Erythroblast (primary cell): Measurements from ENCODE around the gene CACNA1D.

Experiments
- GATA1 ChIP-seq: IDR thresholded peaks from 2 replicates; pipeline ENCODE4 v1.6.1; 2011; ENCODE audit warnings: low read depth, mild to moderate bottlenecking, control low read depth, low read length, moderate library complexity
- POLR2A ChIP-seq: IDR thresholded peaks from 2 replicates; pipeline ENCODE4 v1.6.1; 2011; ENCODE audit warnings: mild to moderate bottlenecking, low read length

DNA sequence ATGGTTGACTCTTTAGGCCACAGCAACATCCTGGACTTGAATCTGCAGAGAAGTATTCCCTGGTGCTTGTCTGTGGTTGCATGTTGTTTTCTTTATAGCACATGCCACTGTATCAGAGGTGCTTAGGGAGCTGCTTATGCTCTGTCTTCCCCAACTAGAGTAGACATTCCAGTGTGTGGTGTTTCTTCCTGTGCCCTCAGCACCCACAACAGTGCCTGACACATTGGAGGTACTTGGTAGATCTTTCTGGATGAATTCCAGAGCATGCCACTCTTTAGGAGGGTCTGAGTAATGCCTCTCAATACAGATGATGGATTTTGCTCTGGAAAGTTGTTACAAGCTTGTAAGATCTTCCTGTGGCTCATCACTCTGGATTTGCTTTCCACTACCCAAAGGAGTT, 234.2 kb downstream of the CACNA1D start:
- TF ChIP-seq POLR2A (no peak), GATA1 (no peak)
